ENCODE measurements around the gene PRH2. TPM values are rescaled to one million over a fixed set of nuclear protein-coding genes. Genes with fewer than 3 reads are reported as not detected.

Gene PRH2
- total RNA-seq, 4 donors from 2014 or later, result not detected

- Histone ChIP-seq H3K27ac (no peak within 1 kb of the TSS), H3K36me3 (no peaks in the 10 kb centered on the region), H3K4me1 (no peaks in the 10 kb centered on the region), H3K4me3 (no peak within 1 kb of the TSS), H3K9me3 (no peaks in the 10 kb centered on the region), H3K27me3 (no peaks in the 10 kb centered on the region)
- in situ Hi-C loops (cut with MboI; ENCODE audit: low sequenced_read_pairs in 4 of 4), result no loop called here
- DNase-seq (no peak), ATAC-seq (no peak)
- TF ChIP-seq POLR2A (IDR thresholded peaks at IDR 0.05) (no peak), CTCF (IDR thresholded peaks at IDR 0.05 in 4 of 5, conservative IDR thresholded peaks at IDR 0.05 in 1 of 5) (no peak)
- intact Hi-C loops (cut with DNase I; ENCODE audit: low total_unique reads), result no loop called here
Measured at GRCh38 chr12:10909462-10909861, 19.6 kb upstream of the PRH2 start, which contains the start of gene TAS2R13. Gene TAS2R13, minus strand, starts transcription at chr12:10909562. Its CDS starts 264 bp downstream, at chr12:10909298.

DNA sequence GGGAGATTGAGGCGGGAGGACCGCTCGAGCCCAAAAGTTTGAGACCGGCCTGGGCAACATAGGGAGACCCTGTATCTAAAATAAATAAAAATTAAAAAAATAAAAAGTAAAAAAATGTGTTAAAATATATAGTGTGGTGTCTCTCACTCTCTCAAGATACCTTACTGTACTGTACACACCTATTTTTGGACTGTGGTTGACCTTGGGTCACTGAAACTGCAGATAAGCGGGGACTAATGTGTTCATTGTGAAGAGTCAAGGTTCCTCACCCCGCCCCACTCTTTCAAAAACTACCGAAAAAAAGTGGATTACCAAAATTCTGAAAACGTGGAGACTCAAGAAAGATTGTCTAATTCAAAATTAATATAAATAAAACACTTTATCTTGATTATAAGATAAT lies 18.7 kb upstream of the PRH2 start:
- DNase-seq (no peak), ATAC-seq (no peak)
- Histone ChIP-seq H3K9me3 (no peaks in the 10 kb centered on the region), H3K27me3 (no peaks in the 10 kb centered on the region), H3K4me3 (no peak overlapping the region), H3K36me3 (no peaks in the 10 kb centered on the region), H3K27ac (no peak overlapping the region), H3K4me1 (no peaks in the 10 kb centered on the region)
- intact Hi-C loops (cut with DNase I; ENCODE audit: low total_unique reads) (no loop called here), in situ Hi-C loops (cut with MboI; ENCODE audit: low sequenced_read_pairs in 4 of 4) (no loop called here)
- TF ChIP-seq POLR2A (IDR thresholded peaks at IDR 0.05) (no peak), CTCF (IDR thresholded peaks at IDR 0.05 in 4 of 5, conservative IDR thresholded peaks at IDR 0.05 in 1 of 5) (no peak)

GRCh38 chr12:10919809-10920208 lies 9.2 kb upstream of the PRH2 start:
- H3K27me3 ChIP-seq, result no peaks in the 10 kb centered on the region
- H3K4me1 ChIP-seq, result no peaks in the 10 kb centered on the region
- no peaks in the 10 kb centered on the region for H3K36me3 ChIP-seq
- H3K9me3 ChIP-seq, result no peaks in the 10 kb centered on the region
- no peak for TF ChIP-seq POLR2A (IDR thresholded peaks at IDR 0.05)
- intact Hi-C loops (cut with DNase I; ENCODE audit: low total_unique reads), result no loop called here
- in situ Hi-C loops (cut with MboI; ENCODE audit: low sequenced_read_pairs in 4 of 4), result no loop called here
- no peak overlapping the region for H3K4me3 ChIP-seq
- no peak for ATAC-seq
- no peak for DNase-seq
- H3K27ac ChIP-seq, result no peak overlapping the region

GRCh38 chr12:10926269-10926668 lies 2.8 kb upstream of the PRH2 start:
- in situ Hi-C loops (cut with MboI; ENCODE audit: low sequenced_read_pairs in 4 of 4), result no loop called here
- no peaks in the 10 kb centered on the region for H3K36me3 ChIP-seq
- no peaks in the 10 kb centered on the region for H3K9me3 ChIP-seq
- no peaks in the 10 kb centered on the region for H3K4me1 ChIP-seq
- no peak overlapping the region for H3K4me3 ChIP-seq
- TF ChIP-seq POLR2A (IDR thresholded peaks at IDR 0.05) (no peak), CTCF (IDR thresholded peaks at IDR 0.05 in 4 of 5, conservative IDR thresholded peaks at IDR 0.05 in 1 of 5) (no peak)
- intact Hi-C loops (cut with DNase I; ENCODE audit: low total_unique reads), result no loop called here
- no peaks in the 10 kb centered on the region for H3K27me3 ChIP-seq
- DNase-seq (no peak), ATAC-seq (no peak)
- H3K27ac ChIP-seq, result no peak overlapping the region

DNA sequence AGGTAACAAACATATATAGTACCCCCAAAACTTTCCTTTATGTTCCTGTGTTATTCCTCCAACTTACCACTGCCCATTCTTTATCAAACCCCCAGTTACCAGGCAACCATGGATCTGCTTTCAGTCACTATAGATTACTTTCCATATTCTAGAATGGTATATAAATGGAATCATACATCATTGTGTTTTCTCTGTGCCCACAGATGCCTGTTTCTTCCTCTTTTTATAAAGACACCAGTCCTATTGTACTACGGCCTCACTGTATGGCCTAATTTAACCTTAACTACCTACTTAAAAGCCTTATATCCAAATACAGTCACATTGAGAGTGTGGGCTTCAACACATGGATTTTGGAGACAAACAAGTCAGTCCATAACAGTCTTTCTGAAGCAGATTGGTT lies 7.5 kb downstream of the PRH2 start:
- in situ Hi-C loops (cut with MboI; ENCODE audit: low sequenced_read_pairs in 4 of 4), result no loop called here
- Histone ChIP-seq H3K4me1 (no peaks in the 10 kb centered on the region), H3K27ac (no peak overlapping the region), H3K9me3 (no peaks in the 10 kb centered on the region), H3K4me3 (no peak overlapping the region), H3K27me3 (no peaks in the 10 kb centered on the region), H3K36me3 (no peaks in the 10 kb centered on the region)
- intact Hi-C loops (cut with DNase I; ENCODE audit: low total_unique reads), result no loop called here
- TF ChIP-seq POLR2A (IDR thresholded peaks at IDR 0.05), result no peak
- ATAC-seq (no peak), DNase-seq (no peak)

- H3K36me3 ChIP-seq, result no peaks in the 10 kb centered on the region
- H3K4me1 ChIP-seq, result no peaks in the 10 kb centered on the region
- intact Hi-C loops (cut with DNase I; ENCODE audit: low total_unique reads), result no loop called here
- in situ Hi-C loops (cut with MboI; ENCODE audit: low sequenced_read_pairs in 4 of 4), result no loop called here
- no peaks in the 10 kb centered on the region for H3K27me3 ChIP-seq
- DNase-seq (no peak), ATAC-seq (no peak)
- TF ChIP-seq CTCF (IDR thresholded peaks at IDR 0.05 in 4 of 5, conservative IDR thresholded peaks at IDR 0.05 in 1 of 5), result no peak
- TF ChIP-seq POLR2A (IDR thresholded peaks at IDR 0.05), result no peak
- H3K9me3 ChIP-seq, result no peaks in the 10 kb centered on the region
- H3K27ac ChIP-seq, result no peak within 1 kb of the TSS
- no peak within 1 kb of the TSS for H3K4me3 ChIP-seq
Measured at GRCh38 chr12:10939163-10939562, 10.1 kb downstream of the PRH2 start, which contains the start of gene TAS2R14. Gene TAS2R14, minus strand, starts transcription at chr12:10939263. Its CDS starts 56 bp downstream, at chr12:10939207.
